ENCODE results near the gene KRTAP2-1.

- TF ChIP-seq POLR2A (IDR thresholded peaks at IDR 0.05) (no peak), POLR2AphosphoS5 (IDR thresholded peaks at IDR 0.05) (no peak), CTCF (IDR thresholded peaks at IDR 0.05) (no peak)
These were observed 11.6 kb upstream of the KRTAP2-1 start for GRCh38 chr17:41058741-41059140.

All from sigmoid colon (tissue), 4 donors.